Activated CD8-positive, alpha-beta memory T cell treated with anti-CD3 and anti-CD28 coated beads, Interleukin-2, amount 50 U/mL, for 48 hours (primary cell): ENCODE data around the gene ZNF335.
"Not testable (repeated sequence)": the region's sequence is repeated elsewhere in the genome, so short reads cannot be mapped to it uniquely, and the experiment has no call there.

ENCODE experiments used
- DNase-seq: peaks from one replicate; pipeline ENCODE4 v3.0.0-alpha.2; 2020

ZNF335 gene

GRCh38 chr20:45969712-45970634 is 2.0 kb downstream of the ZNF335 start:
- DNase-seq: no peak

GRCh38 chr20:45968801-45969711 is 2.9 kb downstream of the ZNF335 start:
- DNase-seq: no peak

DNA sequence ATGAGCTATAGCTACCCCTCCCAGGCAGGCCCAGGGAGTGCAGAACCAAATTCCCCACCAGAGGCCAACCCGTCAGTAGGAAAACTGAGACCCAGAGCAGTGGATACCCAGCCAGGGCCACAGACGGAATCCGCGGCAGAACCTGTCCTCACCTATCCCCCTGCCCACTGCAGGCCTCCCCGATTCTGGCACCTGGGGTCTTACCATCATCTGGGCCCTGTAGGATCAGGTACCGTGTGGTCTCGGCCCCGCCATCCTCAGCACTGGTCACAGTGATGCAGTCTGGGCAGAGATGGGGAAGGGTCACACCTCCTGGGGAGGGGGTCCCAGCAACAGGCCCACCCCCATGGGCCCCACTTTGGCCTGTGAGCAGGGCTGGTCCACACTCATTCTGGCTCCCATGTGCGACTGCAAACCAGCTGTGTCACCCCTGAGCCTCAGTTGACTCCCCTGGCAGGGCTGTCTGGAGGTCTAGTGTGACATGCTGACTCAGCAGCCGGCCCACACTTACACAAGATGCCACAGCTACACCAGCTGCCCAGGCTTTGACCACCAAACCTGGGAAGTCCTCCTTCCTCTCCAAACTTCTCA is 3.8 kb downstream of the ZNF335 start:
- no peak for DNase-seq

- DNase-seq: no peak
Measured at GRCh38 chr20:45967551-45968080, 4.4 kb downstream of the ZNF335 start.

GRCh38 chr20:45965169-45966002 is 6.6 kb downstream of the ZNF335 start:
- DNase-seq: no peak

DNA sequence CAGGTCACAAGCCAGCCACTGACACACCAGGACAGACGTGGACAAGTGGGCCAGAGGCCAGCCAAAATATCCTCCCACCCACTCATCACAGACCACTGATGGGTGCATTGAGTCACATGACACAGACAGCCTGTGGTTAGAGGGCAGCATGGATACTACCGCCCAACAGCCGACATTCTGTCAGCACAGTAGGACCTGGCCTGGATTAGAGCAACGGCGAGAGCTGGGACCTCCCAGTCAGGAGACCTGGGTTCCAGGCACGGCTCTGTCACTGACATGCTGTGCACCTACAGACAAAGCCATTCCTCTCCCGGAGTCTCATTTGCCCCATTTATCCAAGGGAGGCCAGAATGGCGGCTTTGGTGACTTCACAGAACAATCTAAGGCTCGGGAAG is 8.0 kb downstream of the ZNF335 start:
- no peak for DNase-seq

GRCh38 chr20:45963059-45964005 is 8.7 kb downstream of the ZNF335 start:
- DNase-seq: no peak

DNA sequence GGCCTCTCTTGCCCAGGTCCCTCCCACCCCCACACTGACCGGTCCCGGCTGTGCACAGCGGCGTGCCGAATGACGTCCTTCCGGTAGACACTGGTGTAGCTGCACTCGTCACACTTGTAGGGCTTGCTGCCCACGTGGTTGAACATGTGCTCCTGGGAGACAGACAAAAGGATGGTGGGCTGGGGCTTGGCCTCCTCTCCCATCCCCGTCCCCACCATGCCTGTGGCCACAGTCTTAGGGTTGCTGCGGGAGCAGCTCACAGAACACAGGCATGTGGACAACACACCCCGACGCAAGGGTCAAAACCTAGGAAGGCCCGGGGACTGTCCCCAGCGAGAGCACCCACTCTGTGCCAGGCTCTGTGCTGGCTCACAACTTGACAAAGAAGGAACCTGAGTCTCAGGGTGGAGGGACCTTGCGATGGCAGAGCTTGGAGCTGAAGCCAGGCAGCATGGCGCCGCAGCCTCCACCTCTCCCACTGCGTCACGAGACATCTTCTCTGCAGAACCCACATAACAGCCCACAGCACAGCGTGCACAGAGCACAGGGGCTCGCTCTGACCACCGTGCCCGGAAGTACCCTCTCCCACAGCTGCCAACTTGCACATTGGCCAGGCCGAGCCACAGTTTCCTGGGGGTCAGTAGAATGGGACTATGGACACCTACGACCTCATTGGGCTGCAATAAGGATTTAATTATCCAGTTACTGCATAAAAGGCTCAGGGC is 9.8 kb downstream of the ZNF335 start:
- DNase-seq: no peak

DNA sequence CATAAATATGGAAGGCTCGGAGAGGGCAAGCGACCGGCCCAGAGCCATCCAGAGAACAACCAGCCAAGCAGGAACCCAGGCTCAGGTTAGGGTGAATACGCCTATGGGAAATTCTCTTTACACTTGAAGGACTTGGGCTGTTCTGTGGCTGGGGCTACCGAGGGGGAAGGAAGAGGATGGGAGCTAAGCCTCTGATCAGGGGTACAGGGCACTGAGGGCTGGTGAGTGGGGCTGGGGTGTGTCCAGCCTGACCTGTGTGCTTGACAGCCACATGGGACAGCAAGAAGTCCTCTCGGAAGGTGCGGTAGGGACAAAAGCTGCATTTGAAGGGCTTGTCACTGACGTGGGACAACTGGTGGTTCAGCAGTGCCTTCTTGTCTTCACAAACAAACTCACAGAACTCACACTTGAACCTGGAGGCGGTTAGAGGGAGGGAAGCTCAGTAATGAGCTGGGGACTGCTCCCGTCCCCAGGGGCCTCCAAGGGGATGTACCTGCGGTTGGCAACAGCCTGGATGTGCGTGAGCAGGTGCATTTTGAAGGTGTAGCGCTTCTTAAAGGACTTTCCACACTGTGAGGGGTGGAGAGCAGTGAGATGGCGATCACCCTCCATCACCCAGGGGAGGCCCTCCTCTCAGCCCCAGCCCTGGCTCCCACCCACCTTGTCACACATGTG is 11.9 kb downstream of the ZNF335 start:
- no peak for DNase-seq

- no peak for DNase-seq
Measured at GRCh38 chr20:45959126-45959525, 12.9 kb downstream of the ZNF335 start.

DNA sequence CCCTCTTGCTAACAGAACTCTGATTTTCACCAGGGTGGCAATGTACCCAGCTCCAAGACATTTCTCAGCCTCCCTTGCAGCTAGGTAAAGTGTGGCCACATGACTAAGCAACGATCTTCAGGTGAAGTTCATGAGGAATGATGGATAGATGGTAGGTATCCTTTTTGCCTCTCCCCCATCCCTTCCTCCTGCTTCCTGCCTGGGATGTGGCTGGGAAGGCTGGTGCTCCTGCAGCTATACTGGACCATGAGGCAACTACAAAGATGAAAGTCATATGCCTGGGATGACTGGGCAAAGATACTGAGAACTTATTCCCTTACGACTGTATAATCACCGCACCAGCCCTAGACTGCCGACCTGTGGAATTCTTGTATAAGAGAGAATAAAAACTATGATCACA is 13.4 kb downstream of the ZNF335 start:
- DNase-seq: no peak

DNA sequence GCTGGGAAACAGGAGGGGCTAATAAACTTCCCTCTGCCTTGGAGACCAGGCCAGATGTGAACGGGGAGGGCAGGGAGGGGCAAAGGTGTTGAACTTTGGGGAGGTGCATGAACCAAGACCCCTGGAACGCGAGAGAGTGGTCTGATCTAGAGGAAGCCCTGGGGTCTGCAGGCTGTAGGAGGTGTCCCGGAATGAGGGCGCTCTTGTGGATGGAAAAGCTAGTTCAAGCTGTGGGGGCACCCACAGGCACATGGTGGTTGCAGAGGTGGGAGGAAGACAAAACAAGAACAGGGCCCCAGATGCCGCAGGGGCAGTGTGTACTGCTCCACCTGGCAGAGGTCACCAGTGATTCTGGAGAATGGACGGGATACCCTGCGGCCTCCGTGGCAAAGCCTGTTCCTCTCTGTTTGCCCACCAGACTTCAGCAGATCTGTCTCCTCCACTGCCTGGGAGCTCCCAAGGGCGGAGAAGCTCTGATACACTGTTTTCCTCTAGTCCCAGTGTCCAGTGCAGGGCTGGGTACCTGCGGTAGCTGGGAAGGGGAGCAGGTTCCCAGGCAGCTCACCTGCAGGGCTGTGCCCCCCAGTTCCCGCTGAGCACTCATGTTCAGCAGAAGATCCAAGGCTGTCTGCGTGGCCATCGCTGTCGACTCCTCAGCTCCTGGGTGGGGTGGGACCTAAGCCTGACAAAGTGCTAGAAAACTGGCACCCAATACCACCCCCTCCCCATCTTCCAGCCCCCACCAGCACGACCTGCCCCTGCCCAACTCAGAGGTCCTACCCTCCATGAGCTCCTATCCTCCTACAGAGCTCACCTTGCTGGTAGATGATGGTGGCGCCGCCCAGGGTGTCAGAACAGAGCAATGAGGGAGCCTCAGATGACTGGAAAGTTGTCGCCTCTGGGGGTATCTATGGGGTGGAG is 14.7 kb downstream of the ZNF335 start:
- no peak for DNase-seq

DNA sequence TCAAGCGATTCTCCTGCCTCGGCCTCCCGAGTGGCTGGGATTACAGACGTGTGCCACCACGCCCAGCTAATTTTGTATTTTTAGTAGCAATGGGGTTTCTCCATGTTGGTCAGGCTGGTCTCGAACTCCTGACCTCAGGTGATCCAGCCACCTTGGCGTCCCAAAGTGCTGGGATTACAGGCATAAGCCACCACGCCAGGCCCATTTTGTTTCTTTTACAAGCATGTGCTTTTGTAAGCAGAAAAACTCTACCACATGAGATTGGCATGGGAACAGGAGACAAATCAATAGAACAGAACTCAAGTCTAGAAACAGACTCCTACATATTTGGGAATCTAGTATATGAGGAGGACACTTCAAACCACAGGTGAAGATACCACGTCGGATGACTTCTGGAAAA is 15.7 kb downstream of the ZNF335 start:
- DNase-seq: not testable (repeated sequence)

DNA sequence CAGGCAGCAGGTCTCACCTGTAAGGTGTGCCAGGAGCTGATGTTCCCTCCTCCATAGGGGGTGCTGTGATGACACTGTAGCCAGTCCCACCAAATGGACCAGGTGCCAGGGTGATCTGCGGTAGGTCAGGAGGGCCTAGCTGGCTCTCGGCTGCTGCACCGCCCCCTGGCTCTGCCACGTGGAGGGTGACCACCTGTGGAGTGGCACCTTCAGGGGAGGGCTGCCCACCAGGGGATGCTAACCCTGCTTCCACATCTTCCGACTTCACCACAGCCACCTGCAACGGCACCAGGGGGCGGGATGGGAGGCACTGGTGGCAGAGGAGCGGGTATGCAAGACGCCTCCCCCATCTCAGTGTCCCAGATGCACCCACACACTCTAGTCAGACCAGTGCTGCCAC is 18.3 kb downstream of the ZNF335 start:
- DNase-seq: no peak

DNA sequence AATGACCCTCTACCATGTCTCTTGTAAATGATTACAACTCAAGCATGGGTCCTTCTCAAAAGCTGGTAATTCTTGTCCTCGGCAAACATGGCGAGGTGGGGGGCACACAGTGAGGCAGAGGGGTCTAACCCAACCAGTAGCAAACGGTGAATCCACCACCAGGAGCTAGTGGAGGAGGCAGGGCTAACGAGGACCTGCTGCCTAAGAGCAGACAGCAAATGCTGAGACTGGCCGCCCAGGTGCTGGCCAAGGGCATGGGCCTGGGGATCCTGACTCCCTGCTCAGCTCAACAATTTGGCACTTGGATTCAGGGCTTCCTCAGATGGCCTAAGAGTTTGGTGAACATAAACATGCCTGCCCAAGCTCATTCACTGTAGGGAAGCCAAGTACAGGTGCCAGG is 19.1 kb downstream of the ZNF335 start:
- DNase-seq: no peak

- DNase-seq: no peak
Measured at GRCh38 chr20:45951925-45952834, 19.8 kb downstream of the ZNF335 start.

GRCh38 chr20:45950330-45950646 is 21.7 kb downstream of the ZNF335 start:
- no peak for DNase-seq
